Activated CD4-positive, alpha-beta T cell treated with anti-CD3 and anti-CD28 coated beads for 24 hours (primary cell): ENCODE results near the gene TIMELESS.
"Not testable (repeated sequence)": the region's sequence is repeated elsewhere in the genome, so short reads cannot be mapped to it uniquely, and the experiment has no call there.

Experiments
- DNase-seq, 2 donors: peaks; one replicate each; pipeline ENCODE4 v3.0.0-alpha.2; 2020; ENCODE audit warnings: low read depth in 2 of 2

The TIMELESS gene

GRCh38 chr12:56404227-56404626 lies 45.0 kb downstream of the TIMELESS start:
- not testable (repeated sequence) for DNase-seq

GRCh38 chr12:56401612-56402011 lies 47.6 kb downstream of the TIMELESS start:
- not testable (repeated sequence) for DNase-seq

- not testable (repeated sequence) for DNase-seq
Observed at GRCh38 chr12:56401125-56401524, 48.1 kb downstream of the TIMELESS start.

GRCh38 chr12:56399466-56399865 lies 49.8 kb downstream of the TIMELESS start:
- DNase-seq, result not testable (repeated sequence)

GRCh38 chr12:56398324-56398723 lies 50.9 kb downstream of the TIMELESS start:
- no peak for DNase-seq

- DNase-seq, result no peak
Observed at GRCh38 chr12:56392331-56392730, 56.9 kb downstream of the TIMELESS start.

GRCh38 chr12:56391721-56392120 lies 57.5 kb downstream of the TIMELESS start:
- no peak for DNase-seq

GRCh38 chr12:56389412-56389811 lies 59.8 kb downstream of the TIMELESS start:
- no peak for DNase-seq

GRCh38 chr12:56387152-56387736 lies 62.0 kb downstream of the TIMELESS start:
- DNase-seq, result no peak

GRCh38 chr12:56385873-56386272 lies 63.4 kb downstream of the TIMELESS start:
- no peak for DNase-seq

- DNase-seq, result no peak
Observed at GRCh38 chr12:56382611-56383010, 66.6 kb downstream of the TIMELESS start.

- no peak for DNase-seq
Observed at GRCh38 chr12:56377989-56378316, 71.3 kb downstream of the TIMELESS start.

GRCh38 chr12:56377310-56377988 lies 71.8 kb downstream of the TIMELESS start:
- no peak for DNase-seq

- no peak for DNase-seq
Observed at GRCh38 chr12:56375598-56376434, 73.4 kb downstream of the TIMELESS start.

GRCh38 chr12:56374726-56375597 lies 74.3 kb downstream of the TIMELESS start:
- DNase-seq, result no peak

GRCh38 chr12:56373515-56373914 lies 75.7 kb downstream of the TIMELESS start:
- no peak for DNase-seq

- DNase-seq, result no peak
Observed at GRCh38 chr12:56366948-56367347, 82.3 kb downstream of the TIMELESS start.
